GM19193 (cell line): ENCODE results near the gene MYO7B.

Experiments
- POLR2A ChIP-seq: IDR thresholded peaks from 4 replicates; pipeline ENCODE4 v1.6.1; 2011; ENCODE audit not compliant: insufficient read depth, insufficient read length; ENCODE audit errors: extremely low read depth

The MYO7B gene

DNA sequence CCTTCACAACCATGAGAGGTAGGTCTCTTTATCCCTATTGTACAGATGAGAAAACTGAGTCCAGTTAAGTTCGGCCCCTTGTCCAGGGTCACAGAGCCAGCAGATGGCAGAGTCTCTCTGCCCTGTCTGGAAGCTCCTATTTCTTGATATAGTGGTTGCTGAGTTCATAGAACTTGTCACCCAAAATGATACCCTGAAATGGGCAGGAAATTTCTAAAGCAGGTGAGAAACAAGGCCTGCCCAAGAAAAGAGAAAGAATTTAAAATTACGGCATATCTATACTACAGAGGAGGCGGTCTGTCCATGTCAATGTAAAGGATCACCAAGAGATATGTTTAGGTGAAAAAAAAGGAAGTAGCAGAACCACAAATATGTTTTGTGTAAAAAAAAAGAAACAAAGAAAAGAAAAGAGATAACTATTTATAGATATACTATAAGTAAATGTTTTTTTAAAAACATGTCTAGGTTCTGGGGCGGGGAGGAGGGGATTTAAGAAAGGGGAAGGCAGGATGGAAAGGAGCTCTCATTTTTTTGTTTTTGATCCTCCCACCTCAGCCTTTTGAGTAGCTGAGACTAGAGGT, 39.8 kb downstream of the MYO7B start:
- TF ChIP-seq POLR2A: no peak

DNA sequence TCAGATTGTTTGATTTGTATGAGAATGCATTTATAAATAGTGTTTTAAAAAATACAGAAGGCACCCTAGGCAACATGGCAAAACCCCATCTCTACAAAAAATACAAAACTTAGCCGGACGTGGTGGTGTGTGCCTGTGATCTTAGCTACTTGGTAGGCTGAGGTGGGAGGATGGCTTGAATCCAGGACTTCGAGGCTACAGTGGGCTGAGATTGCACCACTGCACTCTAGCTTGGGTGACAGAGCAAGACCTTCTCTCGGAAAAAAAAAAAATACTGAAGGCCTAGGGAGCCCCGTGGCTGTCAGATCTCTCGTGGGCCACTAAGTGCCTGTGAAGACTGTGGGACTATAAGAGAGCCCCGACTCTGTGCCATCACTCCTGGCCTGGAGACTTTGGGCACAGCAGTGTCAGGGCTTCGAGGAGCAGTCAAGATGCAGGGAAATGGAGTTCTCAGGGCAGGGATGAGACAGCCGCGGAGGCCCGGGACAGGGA, 40.5 kb downstream of the MYO7B start:
- TF ChIP-seq POLR2A: no peak

DNA sequence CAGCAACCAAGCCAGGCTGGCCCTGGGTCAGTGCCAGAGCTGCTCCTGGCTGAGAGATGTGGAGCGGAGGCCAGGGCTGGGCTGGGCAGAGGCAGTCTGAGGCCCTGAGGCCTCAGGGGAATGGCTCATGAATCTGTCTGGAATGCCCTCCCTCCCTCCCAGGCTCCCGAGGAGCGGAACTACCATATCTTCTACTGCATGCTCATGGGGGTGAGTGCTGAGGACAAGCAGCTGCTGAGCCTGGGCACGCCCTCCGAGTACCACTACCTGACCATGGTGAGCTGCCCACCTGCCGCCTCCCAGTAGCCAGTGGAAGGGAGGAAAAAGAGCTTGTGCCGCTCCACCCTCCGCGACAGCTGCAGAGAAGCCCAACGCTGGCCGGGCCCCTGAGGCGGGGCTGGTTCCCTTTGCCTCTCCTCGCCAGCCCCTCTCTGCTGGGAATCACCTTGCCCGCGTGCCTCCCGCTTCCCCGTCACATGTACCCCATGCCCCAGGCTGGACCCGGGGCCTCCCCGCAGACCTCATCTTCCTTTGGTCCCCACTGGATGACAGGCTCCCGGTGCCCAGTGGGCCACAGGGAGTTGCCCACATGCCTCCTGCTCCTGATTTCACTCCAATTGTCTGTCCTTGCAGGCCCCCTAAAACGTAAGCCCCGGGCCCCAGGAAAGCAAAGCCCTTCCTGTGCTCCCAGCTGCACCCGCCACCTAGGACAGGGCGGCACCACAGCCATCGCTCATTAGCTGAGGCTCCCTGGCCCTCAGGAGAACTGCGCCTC, 41.1 kb downstream of the MYO7B start:
- no peak for TF ChIP-seq POLR2A

DNA sequence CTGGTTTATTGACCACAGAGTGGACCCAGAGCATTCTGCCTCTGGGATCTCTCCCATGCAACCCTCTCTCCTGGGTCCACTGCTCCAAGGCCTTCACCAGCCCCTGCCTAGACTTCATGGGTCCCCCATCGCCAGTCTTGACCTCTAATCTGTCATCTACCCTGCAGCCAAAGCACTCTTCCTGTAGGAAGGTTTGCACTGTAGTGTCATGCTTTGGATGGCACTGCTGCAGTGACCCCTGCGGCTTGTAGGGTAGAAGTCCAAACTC, 41.7 kb downstream of the MYO7B start:
- no peak for TF ChIP-seq POLR2A

DNA sequence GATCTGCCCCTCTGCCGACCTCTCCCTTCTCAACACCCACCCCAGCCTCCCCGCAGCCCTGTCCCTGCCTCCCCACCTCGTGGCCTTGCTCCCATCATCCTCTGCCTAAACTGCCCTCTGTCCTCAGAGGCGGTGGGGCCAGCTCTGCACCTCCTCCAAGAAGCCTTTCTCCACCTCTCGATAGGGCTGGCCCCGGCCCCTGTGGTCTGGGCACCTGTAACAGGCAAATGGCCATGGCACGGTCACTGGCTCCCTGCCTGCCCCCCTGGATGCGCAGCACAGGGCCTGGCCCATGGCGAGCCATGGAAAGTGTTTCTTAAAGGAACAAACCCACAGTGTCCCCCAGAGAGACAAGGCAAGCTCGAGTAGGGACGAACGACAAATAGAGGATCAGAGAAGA, 42.0 kb downstream of the MYO7B start:
- no peak for TF ChIP-seq POLR2A

DNA sequence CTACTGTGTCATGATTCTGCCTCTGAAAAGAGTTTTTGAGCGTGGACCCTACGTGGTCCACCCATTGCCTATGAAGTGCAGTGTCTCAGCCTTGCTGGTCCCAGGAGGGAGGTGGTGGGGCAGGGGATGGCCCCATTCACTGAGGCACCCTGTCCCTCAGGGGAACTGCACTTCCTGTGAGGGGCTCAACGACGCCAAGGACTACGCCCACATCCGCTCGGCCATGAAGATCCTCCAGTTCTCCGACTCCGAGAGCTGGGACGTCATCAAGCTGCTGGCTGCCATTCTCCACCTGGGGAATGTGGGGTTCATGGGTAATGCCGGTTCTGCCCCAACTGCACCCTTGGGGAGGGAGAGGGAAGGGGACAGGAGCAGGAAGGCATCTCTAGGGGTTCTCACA, 42.5 kb downstream of the MYO7B start:
- TF ChIP-seq POLR2A: no peak

DNA sequence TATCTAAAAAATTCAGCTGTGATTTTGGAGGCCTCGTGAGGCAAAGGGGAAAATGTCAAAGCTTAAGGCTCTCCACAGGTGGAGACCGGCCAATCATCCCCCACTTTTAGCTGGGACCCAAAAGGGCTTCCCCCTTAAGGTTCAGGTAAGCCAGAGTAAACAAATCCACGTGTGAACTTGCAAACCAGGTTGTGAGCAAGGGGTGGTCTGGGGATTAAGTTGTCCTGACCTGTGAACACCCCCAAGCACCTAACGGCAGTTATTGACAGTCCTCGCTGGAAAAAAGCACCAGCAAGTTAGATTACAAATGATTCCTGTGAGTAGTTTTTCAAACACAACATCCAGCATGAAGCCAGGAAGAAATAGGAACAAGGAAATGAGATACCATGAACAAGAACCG, 42.9 kb downstream of the MYO7B start:
- no peak for TF ChIP-seq POLR2A

DNA sequence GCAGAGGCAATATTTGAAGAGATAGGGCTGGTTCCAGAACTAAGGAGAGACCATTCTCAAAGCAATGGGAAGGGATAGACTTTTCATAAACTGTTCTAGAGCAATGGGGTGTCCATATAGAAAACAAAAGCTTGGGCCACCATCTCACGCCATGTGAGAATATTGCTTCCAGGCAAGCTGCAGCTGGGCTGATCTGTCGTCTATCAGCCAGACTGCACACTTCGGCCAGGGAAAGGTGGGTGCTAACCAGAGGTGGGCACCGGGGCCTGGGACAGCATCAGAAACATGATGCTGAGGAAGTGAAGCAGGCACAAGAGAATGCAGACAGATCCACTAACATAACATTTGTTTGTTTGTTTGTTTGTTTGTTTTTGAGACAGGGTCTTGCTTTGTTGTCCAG, 43.7 kb downstream of the MYO7B start:
- no peak for TF ChIP-seq POLR2A

DNA sequence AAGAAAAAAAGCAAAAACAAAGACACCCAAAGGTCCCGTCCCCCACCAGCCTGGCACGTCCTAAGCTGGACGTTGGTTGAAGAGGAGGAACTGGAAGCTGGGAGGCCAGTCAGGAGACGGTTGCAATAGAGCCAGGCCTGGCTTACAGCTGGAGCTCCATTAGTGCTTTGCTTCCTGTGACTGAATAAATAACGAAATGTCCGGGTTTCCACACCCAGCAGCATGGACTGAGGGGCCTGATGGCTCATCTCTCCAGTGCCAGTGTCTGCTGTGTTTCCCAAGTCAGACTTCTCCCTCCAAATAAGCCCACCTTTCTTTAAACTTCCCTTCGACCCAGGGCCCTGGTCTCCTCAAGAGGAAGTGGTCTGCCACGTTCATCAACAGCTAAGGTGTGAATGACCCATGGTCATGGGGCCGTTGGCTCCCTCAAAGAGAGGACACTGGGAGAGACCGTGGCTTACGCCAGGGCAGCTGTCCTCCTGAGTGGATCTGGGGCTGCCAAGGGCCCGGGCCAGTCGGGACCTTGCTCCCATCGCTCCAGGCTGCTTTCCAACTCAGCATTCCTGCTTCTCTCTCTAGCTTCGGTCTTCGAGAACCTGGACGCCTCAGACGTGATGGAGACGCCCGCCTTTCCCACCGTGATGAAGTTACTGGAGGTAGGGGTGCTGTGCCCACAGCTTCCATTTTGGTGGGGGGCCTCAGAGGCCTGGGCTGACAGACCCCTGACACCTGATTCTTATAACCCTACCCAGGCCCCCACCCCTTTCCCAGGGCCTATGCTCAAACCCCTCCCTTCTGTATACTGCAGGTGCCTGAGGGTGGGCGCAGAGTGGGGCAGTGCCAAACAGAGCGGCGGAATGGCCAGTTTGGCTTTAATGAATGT, 44.9 kb downstream of the MYO7B start:
- no peak for TF ChIP-seq POLR2A

DNA sequence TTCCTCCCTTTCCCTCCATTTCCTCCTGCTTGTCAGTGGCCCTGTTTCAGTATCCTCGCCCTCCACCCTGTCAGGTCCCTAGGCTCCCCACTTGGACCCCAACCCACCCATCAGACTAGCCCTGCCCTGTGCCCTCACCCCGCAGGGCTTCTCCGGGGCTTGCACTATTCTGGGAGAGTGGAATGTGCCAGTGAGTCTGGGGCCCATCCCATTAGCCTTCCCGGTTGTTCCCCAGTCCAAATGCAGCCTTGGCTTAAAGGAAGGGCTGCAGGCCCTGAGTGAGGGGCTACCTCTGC, 45.5 kb downstream of the MYO7B start:
- no peak for TF ChIP-seq POLR2A

DNA sequence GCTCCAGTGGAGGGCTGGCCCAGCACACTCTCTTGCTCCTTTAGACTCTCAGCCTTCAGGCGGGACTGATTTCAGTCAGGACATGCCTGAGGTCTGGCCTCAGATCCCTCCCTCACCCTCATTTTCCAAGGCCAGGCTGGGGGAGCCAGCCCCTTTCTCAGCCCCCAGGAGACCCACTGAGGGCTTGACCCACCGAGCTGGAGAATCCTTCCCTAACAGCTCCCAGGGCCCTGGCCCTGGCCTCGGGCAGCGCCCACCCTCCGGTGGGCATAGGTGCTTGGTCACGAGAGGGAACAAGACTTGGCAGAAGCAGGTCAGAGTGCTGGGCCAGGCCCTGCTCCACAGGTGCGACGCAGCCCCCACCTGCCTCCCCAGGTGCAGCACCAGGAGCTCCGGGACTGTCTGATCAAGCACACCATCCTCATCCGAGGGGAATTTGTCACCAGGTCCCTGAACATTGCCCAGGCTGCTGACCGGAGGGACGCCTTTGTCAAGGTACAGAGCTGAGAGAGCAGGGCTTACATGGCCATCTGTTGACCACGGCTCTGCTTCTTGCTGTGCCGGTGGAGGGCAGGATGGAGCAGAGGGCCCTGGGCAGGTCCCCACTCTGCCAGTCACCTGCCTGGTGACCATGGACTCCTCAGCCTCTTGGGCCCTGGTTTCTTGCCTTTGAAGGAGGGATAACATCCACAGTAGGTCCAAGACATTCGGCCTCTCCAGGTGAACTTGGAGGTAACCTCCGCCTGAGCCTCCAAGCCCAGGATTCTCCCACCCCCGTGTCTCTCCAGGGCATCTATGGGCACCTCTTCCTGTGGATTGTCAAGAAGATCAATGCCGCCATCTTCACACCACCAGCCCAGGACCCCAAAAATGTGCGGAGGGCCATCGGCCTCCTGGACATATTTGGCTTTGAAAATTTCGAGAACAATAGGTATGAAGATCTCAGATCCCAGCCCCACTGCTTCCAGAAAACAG, 46.3 kb downstream of the MYO7B start:
- no peak for TF ChIP-seq POLR2A

DNA sequence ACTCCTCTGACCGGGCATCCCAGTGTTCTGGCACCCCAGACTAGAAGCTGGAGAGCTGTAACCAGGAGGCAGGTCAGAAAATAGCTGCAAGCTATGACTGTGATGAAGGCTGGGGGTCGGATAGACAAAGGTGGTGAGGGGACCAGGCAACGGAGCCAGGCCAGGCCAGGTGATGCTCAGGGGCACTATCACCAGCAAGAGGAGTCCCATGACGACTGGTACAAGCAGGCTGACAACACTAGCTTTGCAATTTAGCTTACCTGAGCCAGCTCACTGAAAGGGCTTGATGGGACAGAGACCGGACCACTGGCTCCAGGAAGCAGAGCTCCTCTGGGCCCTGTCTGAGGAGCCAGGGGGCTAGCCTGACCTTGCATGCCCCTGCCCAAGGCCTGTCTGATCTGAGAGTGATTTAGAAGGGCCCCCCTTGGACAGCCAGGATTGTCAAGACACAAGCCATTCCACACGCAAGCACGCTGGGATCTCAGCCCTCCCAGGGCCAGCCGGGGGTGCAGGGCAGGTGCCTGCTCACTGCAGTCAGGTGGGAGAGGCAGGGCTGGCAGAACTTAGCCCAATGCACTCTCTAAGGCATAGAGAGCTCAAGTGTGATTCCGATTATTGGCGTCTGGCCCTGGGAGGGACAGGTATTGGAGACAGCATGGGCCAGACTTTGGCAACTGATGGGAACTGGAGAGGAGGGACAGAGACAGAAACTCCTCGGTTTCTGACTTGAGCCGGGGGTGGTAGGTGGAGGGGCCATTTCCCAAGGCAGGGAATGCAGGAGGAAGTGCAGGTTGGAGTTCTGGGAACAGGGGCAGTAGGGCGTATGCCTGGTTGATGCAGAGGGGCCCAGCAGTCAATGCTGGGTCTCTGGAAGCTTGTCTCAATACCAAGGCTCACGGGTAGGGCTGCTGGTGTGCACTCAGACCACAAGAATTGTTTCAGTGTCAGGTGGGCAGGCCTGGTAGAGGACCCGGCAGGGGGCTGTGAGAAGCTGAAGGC, 47.7 kb downstream of the MYO7B start:
- no peak for TF ChIP-seq POLR2A

DNA sequence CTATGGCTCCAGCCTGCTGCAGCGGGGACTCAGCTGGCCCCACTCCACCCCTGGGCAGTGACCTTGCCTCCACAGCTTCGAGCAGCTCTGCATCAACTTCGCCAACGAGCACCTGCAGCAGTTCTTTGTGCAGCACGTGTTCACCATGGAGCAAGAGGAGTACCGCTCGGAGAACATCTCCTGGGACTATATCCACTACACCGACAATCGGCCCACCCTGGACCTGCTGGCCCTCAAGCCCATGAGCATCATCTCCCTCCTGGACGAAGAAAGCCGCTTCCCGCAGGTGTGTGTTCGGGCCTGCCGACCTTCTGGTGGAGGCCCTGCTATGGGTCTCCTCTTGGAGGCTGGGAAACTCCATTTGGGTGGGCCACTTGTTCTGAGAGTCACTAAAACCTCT, 48.6 kb downstream of the MYO7B start:
- TF ChIP-seq POLR2A: no peak
